KMS-11 (cell line): ENCODE results near the gene HEATR9.

Experiments used
- H2AFZ ChIP-seq: fragments of 200-600 bp; sonication (generic); 2 replicates; pipeline ENCODE4 v1.6.1; 2016; ENCODE audit warnings: antibody characterized with exemption, mixed run types, low read depth
- H3K27ac ChIP-seq: fragments of 200-600 bp; sonication (generic); 2 replicates; pipeline ENCODE4 v1.6.1; 2016; ENCODE audit warnings: mild to moderate bottlenecking, mixed run types
- H3K27me3 ChIP-seq: fragments of 200-600 bp; sonication (generic); 2 replicates; pipeline ENCODE4 v1.6.1; 2017; ENCODE audit warnings: mild to moderate bottlenecking, low read depth, mixed run types, moderate library complexity; ENCODE audit not compliant: insufficient read depth
- H3K36me3 ChIP-seq: fragments of 200-600 bp; sonication (generic); 2 replicates; pipeline ENCODE4 v1.6.1; 2017; ENCODE audit warnings: mild to moderate bottlenecking, mixed run types; ENCODE audit not compliant: insufficient read depth
- H3K4me1 ChIP-seq: fragments of 200-600 bp; sonication (generic); 2 replicates; pipeline ENCODE4 v1.6.1; 2016; ENCODE audit warnings: mild to moderate bottlenecking, low read depth, mixed run types; ENCODE audit not compliant: poor library complexity, severe bottlenecking
- H3K4me2 ChIP-seq: fragments of 200-600 bp; sonication (generic); 2 replicates; pipeline ENCODE4 v1.7.0; 2016; ENCODE audit warnings: mild to moderate bottlenecking, mixed run types
- H3K4me3 ChIP-seq: fragments of 200-600 bp; sonication (generic); IDR thresholded peaks from 2 replicates; pipeline ENCODE4 v1.6.1; 2017; ENCODE audit warnings: low read depth, low read length, mixed read lengths; ENCODE audit not compliant: insufficient read depth
- H3K79me2 ChIP-seq: fragments of 200-600 bp; sonication (generic); 2 replicates; pipeline ENCODE4 v1.6.1; 2016; ENCODE audit warnings: low read depth, mixed run types; ENCODE audit not compliant: insufficient read depth
- H3K9ac ChIP-seq: fragments of 200-600 bp; sonication (generic); 2 replicates; pipeline ENCODE4 v1.6.1; 2016; ENCODE audit warnings: mild to moderate bottlenecking, mixed run types
- H4K20me1 ChIP-seq: fragments of 200-600 bp; sonication (generic); 2 replicates; pipeline ENCODE4 v1.6.1; 2016; ENCODE audit warnings: mild to moderate bottlenecking, mixed run types; ENCODE audit not compliant: insufficient read depth
- CTCF ChIP-seq: fragments of 200-600 bp; sonication (generic); conservative IDR thresholded peaks from 2 replicates; pipeline ENCODE4 v1.6.1; 2017; ENCODE audit warnings: low read depth, mild to moderate bottlenecking, antibody characterized with exemption, low read length, moderate library complexity, mixed read lengths

Gene HEATR9

DNA sequence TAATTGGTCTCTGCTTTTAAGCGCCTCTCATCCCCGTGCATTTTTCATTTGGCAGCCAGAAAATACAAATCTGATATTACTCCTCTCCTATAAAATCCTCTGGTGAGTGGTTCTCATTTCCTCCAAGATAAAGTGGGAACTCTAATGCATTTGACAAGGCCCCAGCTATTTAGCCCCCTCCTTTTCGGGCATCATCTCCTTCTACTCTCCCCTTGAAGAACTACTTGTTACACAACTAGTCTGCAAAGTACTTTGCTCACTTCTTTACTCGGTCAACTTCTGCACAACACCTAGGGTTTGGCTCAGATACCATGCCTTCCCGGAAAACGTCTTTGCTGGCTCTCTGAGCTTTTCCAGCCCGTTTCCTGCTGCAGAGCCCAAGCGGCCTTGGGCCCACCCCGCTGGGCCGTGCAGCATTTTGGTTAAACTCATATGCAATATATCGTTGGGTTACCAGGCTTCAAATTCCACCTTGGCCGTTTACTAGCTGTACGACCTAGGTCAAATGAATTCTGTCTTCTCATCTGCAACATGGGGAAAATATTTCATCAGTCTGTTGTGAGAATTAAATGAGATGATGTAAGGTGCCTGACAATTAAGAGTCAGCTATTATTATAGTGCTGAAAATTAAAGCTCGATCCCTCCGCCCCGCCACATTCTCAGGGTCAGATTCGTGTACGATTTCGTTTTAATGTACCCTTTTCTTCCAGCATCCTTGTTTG, 60.3 kb downstream of the HEATR9 start:
- TF ChIP-seq CTCF = no peak
- H3K4me1 ChIP-seq = peaks cover 38% of the 10 kb centered on the region

DNA sequence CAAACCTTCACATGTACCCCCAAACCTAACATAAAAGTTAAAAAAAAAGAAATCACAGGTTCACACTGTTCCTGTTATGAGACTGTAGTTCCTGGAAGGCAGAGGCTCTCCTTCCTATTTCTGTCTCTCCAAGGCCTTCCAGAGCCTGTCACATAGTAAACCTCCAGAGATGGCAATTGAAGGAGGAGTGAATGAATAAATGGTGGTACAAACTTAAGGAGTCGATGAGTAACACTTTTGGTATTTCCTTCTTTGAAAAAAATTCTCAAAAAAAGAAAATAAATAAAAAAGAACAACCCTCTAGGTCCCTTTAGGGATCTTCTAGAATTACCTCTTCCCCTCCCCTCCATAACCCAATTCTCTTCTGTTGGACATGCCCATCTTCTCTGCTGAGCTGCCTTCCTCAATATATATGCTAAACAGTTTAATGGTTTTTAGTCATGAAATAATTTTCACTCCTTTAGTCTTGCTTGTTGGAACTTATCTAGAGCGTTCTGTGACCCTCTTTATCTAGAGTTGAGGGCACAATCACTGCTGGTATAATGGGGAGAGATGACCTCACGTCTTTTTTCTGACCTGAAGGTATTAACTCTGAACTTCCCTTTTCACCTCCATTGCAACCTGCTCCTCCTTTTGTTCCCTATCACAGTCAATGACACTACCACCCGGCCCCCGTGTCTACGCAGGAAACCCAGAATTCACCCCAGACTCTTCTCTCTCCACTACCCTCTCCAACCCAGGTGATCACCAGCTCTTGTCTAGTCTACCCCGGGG, 61.1 kb downstream of the HEATR9 start:
- no peak overlapping the region for H3K9ac ChIP-seq
- no peaks in the 10 kb centered on the region for H3K27me3 ChIP-seq
- no peak overlapping the region for H2AFZ ChIP-seq
- peaks cover 35% of the 10 kb centered on the region for H3K4me1 ChIP-seq
- no peak for TF ChIP-seq CTCF
- peaks cover 18% of the 10 kb centered on the region for H4K20me1 ChIP-seq
- no peak overlapping the region; the same call in 1 of the 2 replicates for H3K4me2 ChIP-seq
- H3K27ac ChIP-seq = no peak overlapping the region
- H3K36me3 ChIP-seq = no peaks in the 10 kb centered on the region
- H3K79me2 ChIP-seq = peaks cover 33% of the 10 kb centered on the region
- H3K4me3 ChIP-seq = no peak overlapping the region

More for the DNA sequence above, 60.3 kb downstream of the HEATR9 start:
- Histone ChIP-seq H3K79me2 (peaks cover 42% of the 10 kb centered on the region), H3K27ac (peak overlapping the region; percentile 79), H3K36me3 (no peaks in the 10 kb centered on the region), H3K4me3 (no peak overlapping the region), H4K20me1 (peaks cover 18% of the 10 kb centered on the region), H3K9ac (peak overlapping the region; percentile 91), H3K4me2 (peak overlapping the region; percentile 94), H2AFZ (peak overlapping the region; percentile 73), H3K27me3 (no peaks in the 10 kb centered on the region)
